GM10266 (cell line): ENCODE results near the gene NCBP1.

Experiments
- DNase-seq: peaks from one replicate; pipeline ENCODE4 v3.0.0; 2012; ENCODE audit errors: extremely low spot score
- CTCF ChIP-seq: IDR thresholded peaks from 2 replicates; pipeline ENCODE4 v1.5.1; 2012; ENCODE audit warnings: mild to moderate bottlenecking, low read depth; ENCODE audit not compliant: control insufficient read depth, insufficient read depth; ENCODE audit errors: missing control alignments

The NCBP1 gene

GRCh38 chr9:97660847-97661246, 27.2 kb downstream of the NCBP1 start:
- TF ChIP-seq CTCF, result no peak
- DNase-seq, result no peak

- no peak for TF ChIP-seq CTCF
- no peak for DNase-seq
Observed at GRCh38 chr9:97665742-97666141, 32.1 kb downstream of the NCBP1 start.

GRCh38 chr9:97666907-97667686, 33.5 kb downstream of the NCBP1 start:
- TF ChIP-seq CTCF, result no peak
- no peak for DNase-seq

GRCh38 chr9:97668485-97668884, 34.9 kb downstream of the NCBP1 start:
- TF ChIP-seq CTCF, result no peak
- DNase-seq, result no peak

GRCh38 chr9:97670586-97670985, 37.0 kb downstream of the NCBP1 start:
- TF ChIP-seq CTCF, result no peak
- DNase-seq, result no peak

GRCh38 chr9:97672403-97672802, 38.8 kb downstream of the NCBP1 start:
- DNase-seq, result no peak
- no peak for TF ChIP-seq CTCF

- no peak for DNase-seq
- no peak for TF ChIP-seq CTCF
Observed at GRCh38 chr9:97673922-97674321, 40.3 kb downstream of the NCBP1 start.
